Suprapubic skin (tissue), 4 donors: ENCODE data around the gene CAD.

Experiments used
- POLR2A ChIP-seq, 2 donors: fragments of 450-650 bp; IDR thresholded peaks; one replicate each; pipeline ENCODE4 v1.6.1; 2017; ENCODE audit warnings: antibody characterized with exemption in 2 of 2, mild to moderate bottlenecking in 2 of 2, moderate library complexity in 2 of 2
- POLR2AphosphoS5 ChIP-seq, 3 donors: sonication (generic); formaldehyde crosslinking; IDR thresholded peaks; one replicate each; pipeline ENCODE4 v1.6.1; 2017; ENCODE audit warnings: antibody characterized with exemption in 3 of 3
- TF ChIP-seq, protein P1 (sequence below), 2 donors: fragments of 200-600 bp in 1 of 2; fragments of 450-650 bp in 1 of 2; sonication (generic) in 1 of 2; IDR thresholded peaks; one replicate each; pipeline ENCODE4 v1.5.1; 2016 to 2019; ENCODE audit warnings: antibody characterized with exemption in 2 of 2, mild to moderate bottlenecking in 1 of 2, moderate library complexity in 1 of 2

DNA sequence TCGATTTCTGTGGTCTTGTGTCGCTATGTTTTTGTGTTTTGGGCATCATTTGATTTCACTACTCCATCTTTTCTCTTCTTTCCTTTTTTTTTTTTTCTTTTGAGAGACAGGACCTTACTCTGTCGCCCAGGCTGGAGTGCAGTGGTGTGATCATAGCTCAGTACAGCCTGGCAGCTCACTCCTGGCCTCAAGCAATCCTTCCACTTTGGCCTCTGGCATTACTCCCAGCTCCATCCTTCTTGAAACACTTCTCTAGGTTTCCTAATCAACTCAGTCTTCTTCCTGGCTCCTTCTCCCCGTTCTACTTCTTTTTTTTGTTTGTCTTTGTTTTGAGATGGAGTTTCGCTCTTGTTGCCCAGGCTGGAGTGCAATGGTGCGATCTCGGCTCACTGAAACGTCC lies 41.8 kb upstream of the CAD start:
- no peak for TF ChIP-seq POLR2A (IDR thresholded peaks at IDR 0.05)
- TF ChIP-seq, protein P1, sequence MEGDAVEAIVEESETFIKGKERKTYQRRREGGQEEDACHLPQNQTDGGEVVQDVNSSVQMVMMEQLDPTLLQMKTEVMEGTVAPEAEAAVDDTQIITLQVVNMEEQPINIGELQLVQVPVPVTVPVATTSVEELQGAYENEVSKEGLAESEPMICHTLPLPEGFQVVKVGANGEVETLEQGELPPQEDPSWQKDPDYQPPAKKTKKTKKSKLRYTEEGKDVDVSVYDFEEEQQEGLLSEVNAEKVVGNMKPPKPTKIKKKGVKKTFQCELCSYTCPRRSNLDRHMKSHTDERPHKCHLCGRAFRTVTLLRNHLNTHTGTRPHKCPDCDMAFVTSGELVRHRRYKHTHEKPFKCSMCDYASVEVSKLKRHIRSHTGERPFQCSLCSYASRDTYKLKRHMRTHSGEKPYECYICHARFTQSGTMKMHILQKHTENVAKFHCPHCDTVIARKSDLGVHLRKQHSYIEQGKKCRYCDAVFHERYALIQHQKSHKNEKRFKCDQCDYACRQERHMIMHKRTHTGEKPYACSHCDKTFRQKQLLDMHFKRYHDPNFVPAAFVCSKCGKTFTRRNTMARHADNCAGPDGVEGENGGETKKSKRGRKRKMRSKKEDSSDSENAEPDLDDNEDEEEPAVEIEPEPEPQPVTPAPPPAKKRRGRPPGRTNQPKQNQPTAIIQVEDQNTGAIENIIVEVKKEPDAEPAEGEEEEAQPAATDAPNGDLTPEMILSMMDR (IDR thresholded peaks at IDR 0.05), result no peak
- no peak for TF ChIP-seq POLR2AphosphoS5 (IDR thresholded peaks at IDR 0.05)
